ENCODE measurements around the gene NEGR1. TPM values are rescaled to one million over a fixed set of nuclear protein-coding genes. Genes with fewer than 3 reads are reported as not detected.

NEGR1 gene
- total and polyA plus RNA-seq, 2 donors (not counting 3 experiments of a cell fraction or from before 2014, with no cell fraction given): 6.8 to 21.8 TPM

DNA sequence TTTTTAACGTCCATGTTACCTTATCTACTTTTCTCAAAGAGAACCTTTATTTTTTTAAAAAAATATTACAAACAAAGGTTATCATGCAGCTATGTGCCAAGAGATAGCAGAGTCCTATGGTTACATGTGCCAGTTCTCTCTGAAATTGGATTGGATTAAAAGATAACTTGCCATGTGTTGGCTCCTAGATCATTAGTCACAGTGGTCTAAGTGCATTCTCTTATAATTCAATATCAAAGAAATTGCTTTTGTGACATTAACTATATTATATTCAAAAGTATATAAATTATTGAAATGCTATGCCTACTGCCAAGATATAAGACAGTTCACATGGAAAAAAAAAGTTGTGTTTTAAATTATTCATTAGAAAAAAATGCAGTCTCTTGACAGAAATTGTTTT, 494.2 kb downstream of the NEGR1 start:
- POLR2A ChIA-PET: no interaction called here
- BruUV-seq (replicated peaks): no TSS peak
- Histone ChIP-seq H3K4me2 (ENCODE audit: insufficient read depth, low read length) (no peak overlapping the region), H3K9ac (replicated peaks; ENCODE audit: extremely low read depth, insufficient read depth, low read length) (no peak overlapping the region), H3K79me2 (ENCODE audit: control insufficient read depth, insufficient read depth, low read length) (no peaks in the 10 kb centered on the region), H3K4me1 (ENCODE audit: control insufficient read depth, extremely low read depth, insufficient read depth, low read length) (no peaks in the 10 kb centered on the region), H3K9me1 (replicated peaks; ENCODE audit: control insufficient read depth, extremely low read depth, insufficient read depth, low read length) (no peaks in the 10 kb centered on the region), H4K20me1 (replicated peaks; ENCODE audit: control insufficient read depth, extremely low read depth, insufficient read depth, low read length) (no peaks in the 10 kb centered on the region), H3K27ac (ENCODE audit: insufficient read depth, low read depth, low read length) (no peak overlapping the region), H3K27me3 (ENCODE audit: control insufficient read depth in 2 of 2, insufficient read depth in 2 of 2, low read length in 2 of 2) (no peaks in the 10 kb centered on the region), H3K4me3 (replicated peaks in 1 of 3; ENCODE audit: insufficient read depth in 1 of 3, low read depth in 1 of 3, low read length in 3 of 3) (no peak overlapping the region), H2AFZ (ENCODE audit: low read depth, low read length) (no peak overlapping the region), H3K36me3 (ENCODE audit: control insufficient read depth in 2 of 2, extremely low read depth in 1 of 2, insufficient read depth in 2 of 2, low read length in 2 of 2) (no peaks in the 10 kb centered on the region), H3K9me3 (replicated peaks; ENCODE audit: control insufficient read depth, insufficient read depth, low read length) (no peaks in the 10 kb centered on the region)
- CTCF ChIA-PET: no interaction called here
- TF ChIP-seq GATA2 (IDR thresholded peaks at IDR 0.05; ENCODE audit: insufficient read depth, insufficient read length, low read depth, low read length) (no peak), POLR2A (IDR thresholded peaks at IDR 0.05; ENCODE audit: low read depth, low read length) (no peak), EZH2 (IDR thresholded peaks at IDR 0.05; ENCODE audit: borderline replicate concordance, low read depth, low read length, severe bottlenecking) (no peak), POLR2AphosphoS5 (IDR thresholded peaks at IDR 0.05; ENCODE audit: insufficient read depth, low read depth, low read length) (no peak), JUN (IDR thresholded peaks at IDR 0.05; ENCODE audit: borderline replicate concordance, insufficient read depth, insufficient read length, low read depth) (no peak), FOS (IDR thresholded peaks at IDR 0.05; ENCODE audit: borderline replicate concordance, insufficient read depth, low read length) (no peak)
- TF ChIP-seq, protein P1, sequence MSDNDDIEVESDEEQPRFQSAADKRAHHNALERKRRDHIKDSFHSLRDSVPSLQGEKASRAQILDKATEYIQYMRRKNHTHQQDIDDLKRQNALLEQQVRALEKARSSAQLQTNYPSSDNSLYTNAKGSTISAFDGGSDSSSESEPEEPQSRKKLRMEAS (IDR thresholded peaks at IDR 0.05; ENCODE audit: insufficient read depth, insufficient read length): no peak
- FAIRE-seq (no peak), DNase-seq (ENCODE audit: low read depth, low spot score) (no peak)
- intact Hi-C loops (cut with micrococcal nuclease) (no loop called here), dilution Hi-C loops (cut with MboI; ENCODE audit: extremely low pct_ligation_motif_present, low sequenced_read_pairs) (no loop called here)

DNA sequence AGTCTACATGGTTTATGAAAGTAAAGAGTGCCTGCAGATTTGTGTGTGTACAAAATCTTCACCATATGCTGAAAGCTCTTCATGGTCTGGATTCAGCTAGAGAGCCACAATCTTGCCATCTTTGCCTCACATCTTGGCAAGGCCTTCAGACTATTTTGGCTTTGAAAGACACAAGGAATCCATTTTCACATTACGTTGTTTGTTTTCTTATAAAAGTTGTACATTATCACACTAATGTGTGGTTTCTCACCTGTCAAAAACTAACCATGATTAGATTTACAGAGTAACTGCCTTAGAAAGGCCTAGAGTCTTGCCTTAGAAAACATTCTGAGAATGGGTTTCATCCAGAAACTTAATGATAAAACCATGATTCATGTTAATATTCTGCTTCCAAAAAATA, 494.6 kb downstream of the NEGR1 start:
- H4K20me1 ChIP-seq (replicated peaks; ENCODE audit: control insufficient read depth, extremely low read depth, insufficient read depth, low read length): no peaks in the 10 kb centered on the region
- H2AFZ ChIP-seq (ENCODE audit: low read depth, low read length): no peak overlapping the region
- H3K27me3 ChIP-seq (ENCODE audit: control insufficient read depth in 2 of 2, insufficient read depth in 2 of 2, low read length in 2 of 2): no peaks in the 10 kb centered on the region
- ChIA-PET CTCF (interaction anchor here (0.8 kb wide), 1 partner anchor 14 kb away, joined by 3 read pairs; no protein-coding TSS in a partner anchor), POLR2A (no interaction called here)
- TF ChIP-seq JUN (IDR thresholded peaks at IDR 0.05; ENCODE audit: borderline replicate concordance, insufficient read depth, insufficient read length, low read depth) (no peak), GATA2 (IDR thresholded peaks at IDR 0.05; ENCODE audit: insufficient read depth, insufficient read length, low read depth, low read length) (no peak)
- TF ChIP-seq, protein P1 (IDR thresholded peaks at IDR 0.05; ENCODE audit: insufficient read depth, insufficient read length): no peak
- no peak overlapping the region for H3K4me3 ChIP-seq (replicated peaks in 1 of 3; ENCODE audit: insufficient read depth in 1 of 3, low read depth in 1 of 3, low read length in 3 of 3)
- H3K4me1 ChIP-seq (ENCODE audit: control insufficient read depth, extremely low read depth, insufficient read depth, low read length): no peaks in the 10 kb centered on the region
- H3K9me3 ChIP-seq (replicated peaks; ENCODE audit: control insufficient read depth, insufficient read depth, low read length): no peaks in the 10 kb centered on the region
- no peaks in the 10 kb centered on the region for H3K9me1 ChIP-seq (replicated peaks; ENCODE audit: control insufficient read depth, extremely low read depth, insufficient read depth, low read length)
- intact Hi-C loops (cut with micrococcal nuclease) (no loop called here), dilution Hi-C loops (cut with MboI; ENCODE audit: extremely low pct_ligation_motif_present, low sequenced_read_pairs) (no loop called here)
- BruUV-seq (replicated peaks): no TSS peak
- H3K27ac ChIP-seq (ENCODE audit: insufficient read depth, low read depth, low read length): no peak overlapping the region
- H3K4me2 ChIP-seq (ENCODE audit: insufficient read depth, low read length): no peak overlapping the region
- H3K79me2 ChIP-seq (ENCODE audit: control insufficient read depth, insufficient read depth, low read length): no peaks in the 10 kb centered on the region
- no peak for FAIRE-seq
- no peaks in the 10 kb centered on the region for H3K36me3 ChIP-seq (ENCODE audit: control insufficient read depth in 2 of 2, extremely low read depth in 1 of 2, insufficient read depth in 2 of 2, low read length in 2 of 2)
- H3K9ac ChIP-seq (replicated peaks; ENCODE audit: extremely low read depth, insufficient read depth, low read length): no peak overlapping the region
- no peak for DNase-seq (ENCODE audit: low read depth, low spot score)
